Measurements from ENCODE around the gene JAZF1. TPM values are rescaled to one million over a fixed set of nuclear protein-coding genes. Genes with fewer than 3 reads are reported as not detected.

The JAZF1 gene
- total RNA-seq, 1 donor from 2014 or later: 3.9 TPM

GRCh38 chr7:27843584-27844305 is 336.9 kb downstream of the JAZF1 start:
- no peaks in the 10 kb centered on the region for H3K36me3 Mint-ChIP-seq (ENCODE audit: low read depth)
- intact Hi-C loops (cut with micrococcal nuclease): no loop called here
- no peak for DNase-seq (ENCODE audit: low spot score)
- no peaks in the 10 kb centered on the region for H3K4me1 Mint-ChIP-seq (ENCODE audit: low read depth)
- no peak overlapping the region for H3K27ac Mint-ChIP-seq
- peaks cover 2% of the 10 kb centered on the region for H3K27me3 Mint-ChIP-seq (ENCODE audit: low read depth)
- no peak overlapping the region for H3K4me3 Mint-ChIP-seq (ENCODE audit: low read depth)
- no peaks in the 10 kb centered on the region for H3K9me3 Mint-ChIP-seq

- H3K27ac Mint-ChIP-seq: no peak overlapping the region
- H3K27me3 Mint-ChIP-seq (ENCODE audit: low read depth): no peaks in the 10 kb centered on the region
- no peaks in the 10 kb centered on the region for H3K36me3 Mint-ChIP-seq (ENCODE audit: low read depth)
- no peak for DNase-seq (ENCODE audit: low spot score)
- intact Hi-C loops (cut with micrococcal nuclease): no loop called here
- no peak overlapping the region for H3K4me3 Mint-ChIP-seq (ENCODE audit: low read depth)
- H3K4me1 Mint-ChIP-seq (ENCODE audit: low read depth): no peaks in the 10 kb centered on the region
- H3K9me3 Mint-ChIP-seq: no peaks in the 10 kb centered on the region
Measured at GRCh38 chr7:27842851-27843250, 337.7 kb downstream of the JAZF1 start.

GRCh38 chr7:27842094-27842692 is 338.4 kb downstream of the JAZF1 start:
- H3K9me3 Mint-ChIP-seq: no peaks in the 10 kb centered on the region
- DNase-seq (ENCODE audit: low spot score): no peak
- intact Hi-C loops (cut with micrococcal nuclease): no loop called here
- H3K36me3 Mint-ChIP-seq (ENCODE audit: low read depth): no peaks in the 10 kb centered on the region
- no peak overlapping the region for H3K4me3 Mint-ChIP-seq (ENCODE audit: low read depth)
- no peak overlapping the region for H3K27ac Mint-ChIP-seq
- no peaks in the 10 kb centered on the region for H3K4me1 Mint-ChIP-seq (ENCODE audit: low read depth)
- H3K27me3 Mint-ChIP-seq (ENCODE audit: low read depth): no peaks in the 10 kb centered on the region

- no peaks in the 10 kb centered on the region for H3K36me3 Mint-ChIP-seq (ENCODE audit: low read depth)
- H3K4me3 Mint-ChIP-seq (ENCODE audit: low read depth): no peak overlapping the region
- no peak for DNase-seq (ENCODE audit: low spot score)
- intact Hi-C loops (cut with micrococcal nuclease): no loop called here
- H3K4me1 Mint-ChIP-seq (ENCODE audit: low read depth): no peaks in the 10 kb centered on the region
- no peaks in the 10 kb centered on the region for H3K9me3 Mint-ChIP-seq
- H3K27ac Mint-ChIP-seq: no peak overlapping the region
- no peaks in the 10 kb centered on the region for H3K27me3 Mint-ChIP-seq (ENCODE audit: low read depth)
Measured at GRCh38 chr7:27840760-27841364, 339.7 kb downstream of the JAZF1 start.

- Mint-ChIP-seq H3K4me3 (ENCODE audit: low read depth) (no peak overlapping the region), H3K4me1 (ENCODE audit: low read depth) (no peaks in the 10 kb centered on the region), H3K27ac (no peak overlapping the region), H3K27me3 (ENCODE audit: low read depth) (no peaks in the 10 kb centered on the region), H3K36me3 (ENCODE audit: low read depth) (no peaks in the 10 kb centered on the region), H3K9me3 (no peaks in the 10 kb centered on the region)
- intact Hi-C loops (cut with micrococcal nuclease): no loop called here
- no peak for DNase-seq (ENCODE audit: low spot score)
Measured at GRCh38 chr7:27840313-27840712, 340.3 kb downstream of the JAZF1 start.

GRCh38 chr7:27839099-27839498 is 341.5 kb downstream of the JAZF1 start:
- intact Hi-C loops (cut with micrococcal nuclease): no loop called here
- no peak overlapping the region for H3K27ac Mint-ChIP-seq
- no peaks in the 10 kb centered on the region for H3K4me1 Mint-ChIP-seq (ENCODE audit: low read depth)
- DNase-seq (ENCODE audit: low spot score): no peak
- H3K36me3 Mint-ChIP-seq (ENCODE audit: low read depth): no peaks in the 10 kb centered on the region
- no peaks in the 10 kb centered on the region for H3K9me3 Mint-ChIP-seq
- no peaks in the 10 kb centered on the region for H3K27me3 Mint-ChIP-seq (ENCODE audit: low read depth)
- H3K4me3 Mint-ChIP-seq (ENCODE audit: low read depth): no peak overlapping the region

GRCh38 chr7:27836536-27836935 is 344.1 kb downstream of the JAZF1 start:
- H3K27ac Mint-ChIP-seq: no peak overlapping the region
- H3K9me3 Mint-ChIP-seq: no peaks in the 10 kb centered on the region
- H3K36me3 Mint-ChIP-seq (ENCODE audit: low read depth): no peaks in the 10 kb centered on the region
- H3K4me1 Mint-ChIP-seq (ENCODE audit: low read depth): no peaks in the 10 kb centered on the region
- H3K4me3 Mint-ChIP-seq (ENCODE audit: low read depth): no peak overlapping the region
- intact Hi-C loops (cut with micrococcal nuclease): no loop called here
- DNase-seq (ENCODE audit: low spot score): no peak
- H3K27me3 Mint-ChIP-seq (ENCODE audit: low read depth): no peaks in the 10 kb centered on the region

- Mint-ChIP-seq H3K9me3 (no peaks in the 10 kb centered on the region), H3K4me1 (ENCODE audit: low read depth) (no peaks in the 10 kb centered on the region), H3K36me3 (ENCODE audit: low read depth) (no peaks in the 10 kb centered on the region), H3K4me3 (ENCODE audit: low read depth) (no peak overlapping the region), H3K27ac (no peak overlapping the region), H3K27me3 (ENCODE audit: low read depth) (no peaks in the 10 kb centered on the region)
- no peak for DNase-seq (ENCODE audit: low spot score)
- intact Hi-C loops (cut with micrococcal nuclease): no loop called here
Measured at GRCh38 chr7:27835376-27835775, 345.2 kb downstream of the JAZF1 start.

GRCh38 chr7:27834179-27834921 is 346.2 kb downstream of the JAZF1 start:
- Mint-ChIP-seq H3K36me3 (ENCODE audit: low read depth) (no peaks in the 10 kb centered on the region), H3K9me3 (no peaks in the 10 kb centered on the region), H3K27ac (no peak overlapping the region), H3K4me3 (ENCODE audit: low read depth) (no peak overlapping the region), H3K4me1 (ENCODE audit: low read depth) (no peaks in the 10 kb centered on the region), H3K27me3 (ENCODE audit: low read depth) (no peaks in the 10 kb centered on the region)
- no peak for DNase-seq (ENCODE audit: low spot score)
- intact Hi-C loops (cut with micrococcal nuclease): no loop called here

GRCh38 chr7:27826357-27826756 is 354.2 kb downstream of the JAZF1 start:
- Mint-ChIP-seq H3K4me3 (ENCODE audit: low read depth) (no peak overlapping the region), H3K27ac (no peak overlapping the region), H3K9me3 (no peaks in the 10 kb centered on the region), H3K36me3 (ENCODE audit: low read depth) (peaks cover 26% of the 10 kb centered on the region), H3K27me3 (ENCODE audit: low read depth) (no peaks in the 10 kb centered on the region), H3K4me1 (ENCODE audit: low read depth) (no peaks in the 10 kb centered on the region)
- DNase-seq (ENCODE audit: low spot score): no peak
- intact Hi-C loops (cut with micrococcal nuclease): no loop called here

- Mint-ChIP-seq H3K4me1 (ENCODE audit: low read depth) (no peaks in the 10 kb centered on the region), H3K36me3 (ENCODE audit: low read depth) (peaks cover 26% of the 10 kb centered on the region), H3K9me3 (no peaks in the 10 kb centered on the region), H3K27me3 (ENCODE audit: low read depth) (no peaks in the 10 kb centered on the region), H3K27ac (no peak overlapping the region), H3K4me3 (ENCODE audit: low read depth) (no peak overlapping the region)
- no peak for DNase-seq (ENCODE audit: low spot score)
- intact Hi-C loops (cut with micrococcal nuclease): no loop called here
Measured at GRCh38 chr7:27825891-27826290, 354.7 kb downstream of the JAZF1 start.

- no peak for DNase-seq (ENCODE audit: low spot score)
- Mint-ChIP-seq H3K4me1 (ENCODE audit: low read depth) (no peaks in the 10 kb centered on the region), H3K4me3 (ENCODE audit: low read depth) (no peak overlapping the region), H3K27ac (no peak overlapping the region), H3K36me3 (ENCODE audit: low read depth) (peaks cover 30% of the 10 kb centered on the region), H3K9me3 (no peaks in the 10 kb centered on the region), H3K27me3 (ENCODE audit: low read depth) (no peaks in the 10 kb centered on the region)
- intact Hi-C loops (cut with micrococcal nuclease): no loop called here
Measured at GRCh38 chr7:27822245-27822644, 358.4 kb downstream of the JAZF1 start.

- Mint-ChIP-seq H3K9me3 (no peaks in the 10 kb centered on the region), H3K27me3 (ENCODE audit: low read depth) (no peaks in the 10 kb centered on the region), H3K27ac (no peak overlapping the region), H3K4me3 (ENCODE audit: low read depth) (no peak overlapping the region), H3K4me1 (ENCODE audit: low read depth) (no peaks in the 10 kb centered on the region), H3K36me3 (ENCODE audit: low read depth) (peaks cover 31% of the 10 kb centered on the region)
- DNase-seq (ENCODE audit: low spot score): no peak
- intact Hi-C loops (cut with micrococcal nuclease): no loop called here
Measured at GRCh38 chr7:27812706-27813105, 367.9 kb downstream of the JAZF1 start.
